ENCODE results near the gene PXYLP1.

Gene PXYLP1

DNA sequence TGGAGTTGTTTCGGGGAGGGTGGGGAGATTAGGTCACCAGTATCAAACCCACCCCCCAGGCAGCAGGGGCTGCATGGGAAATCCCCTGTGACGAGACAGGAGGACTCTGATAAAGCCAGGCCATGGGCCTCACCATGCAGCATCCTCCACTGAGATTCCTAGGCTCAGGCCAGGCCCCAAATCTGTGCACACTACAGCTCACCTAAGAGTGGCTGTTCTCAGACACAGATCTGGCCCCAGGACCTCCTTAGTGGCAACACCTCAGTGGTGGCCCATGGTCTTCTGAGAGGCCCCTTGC is 29.0 kb downstream of the PXYLP1 start:
- TF ChIP-seq YY1 (IDR thresholded peaks at IDR 0.05; ENCODE audit: low read depth) = no peak
- TF ChIP-seq FOXM1 (IDR thresholded peaks at IDR 0.05; ENCODE audit: borderline replicate concordance, low read depth) = no peak
- TF ChIP-seq RAD21 (IDR thresholded peaks at IDR 0.05; ENCODE audit: low read depth) = no peak
- no peak for TF ChIP-seq CEBPB (IDR thresholded peaks at IDR 0.05)
- TF ChIP-seq ZBTB7A (IDR thresholded peaks at IDR 0.05; ENCODE audit: low read depth) = no peak
- TF ChIP-seq TCF12 (IDR thresholded peaks at IDR 0.05; ENCODE audit: low read depth) = no peak

DNA sequence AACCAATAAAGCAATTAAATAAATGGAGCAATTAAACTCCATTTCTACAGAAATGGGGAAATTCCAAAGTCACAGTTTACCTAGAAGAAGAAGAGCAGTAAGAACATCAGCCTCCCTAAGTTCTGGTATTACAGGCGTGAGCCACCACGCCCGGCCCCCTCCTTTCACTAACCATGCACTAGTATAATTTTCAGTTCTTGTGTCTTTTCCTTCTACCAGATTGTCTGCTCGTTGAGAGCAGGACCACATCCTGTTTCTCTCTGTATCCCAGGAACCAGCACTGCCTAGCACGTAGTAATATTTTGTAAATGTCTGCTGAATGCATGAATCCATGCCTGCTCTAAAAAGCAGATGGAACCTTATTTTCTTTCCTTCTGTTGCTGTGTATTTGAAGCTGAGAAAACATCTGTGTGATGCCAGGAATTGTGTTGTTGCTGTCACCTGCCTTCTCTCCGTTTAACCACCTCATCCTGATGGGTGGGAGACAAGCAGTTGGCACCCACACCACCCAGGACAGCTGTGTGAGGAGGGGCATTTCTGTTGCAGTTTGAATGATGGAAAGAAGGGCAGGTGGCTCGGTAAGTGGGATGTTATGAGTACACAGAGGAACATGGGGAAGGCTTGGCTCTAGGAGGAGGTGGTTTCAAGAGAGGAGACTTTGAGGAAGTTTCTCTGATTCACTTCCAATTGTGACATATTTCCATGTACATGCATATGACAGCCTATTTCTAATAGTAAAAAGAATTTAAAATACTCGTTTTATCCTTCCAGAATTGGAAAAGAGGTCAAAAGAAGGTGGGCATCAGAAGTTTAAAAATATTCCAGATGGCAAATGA is 30.1 kb downstream of the PXYLP1 start:
- TF ChIP-seq TCF12 (IDR thresholded peaks at IDR 0.05; ENCODE audit: low read depth) = no peak
- TF ChIP-seq, protein P1, sequence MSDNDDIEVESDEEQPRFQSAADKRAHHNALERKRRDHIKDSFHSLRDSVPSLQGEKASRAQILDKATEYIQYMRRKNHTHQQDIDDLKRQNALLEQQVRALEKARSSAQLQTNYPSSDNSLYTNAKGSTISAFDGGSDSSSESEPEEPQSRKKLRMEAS (IDR thresholded peaks at IDR 0.05) = no peak
- TF ChIP-seq TEAD4 (IDR thresholded peaks at IDR 0.05) = no peak
- no peak for TF ChIP-seq EP300 (IDR thresholded peaks at IDR 0.05; ENCODE audit: borderline replicate concordance)
- no peak for TF ChIP-seq CREB1 (IDR thresholded peaks at IDR 0.05; ENCODE audit: low read depth)
- no peak for TF ChIP-seq ZBTB7A (IDR thresholded peaks at IDR 0.05; ENCODE audit: low read depth)
- no peak for TF ChIP-seq FOXM1 (IDR thresholded peaks at IDR 0.05; ENCODE audit: borderline replicate concordance, low read depth)
- no peak for TF ChIP-seq YY1 (IDR thresholded peaks at IDR 0.05; ENCODE audit: low read depth)
- TF ChIP-seq, protein P2, sequence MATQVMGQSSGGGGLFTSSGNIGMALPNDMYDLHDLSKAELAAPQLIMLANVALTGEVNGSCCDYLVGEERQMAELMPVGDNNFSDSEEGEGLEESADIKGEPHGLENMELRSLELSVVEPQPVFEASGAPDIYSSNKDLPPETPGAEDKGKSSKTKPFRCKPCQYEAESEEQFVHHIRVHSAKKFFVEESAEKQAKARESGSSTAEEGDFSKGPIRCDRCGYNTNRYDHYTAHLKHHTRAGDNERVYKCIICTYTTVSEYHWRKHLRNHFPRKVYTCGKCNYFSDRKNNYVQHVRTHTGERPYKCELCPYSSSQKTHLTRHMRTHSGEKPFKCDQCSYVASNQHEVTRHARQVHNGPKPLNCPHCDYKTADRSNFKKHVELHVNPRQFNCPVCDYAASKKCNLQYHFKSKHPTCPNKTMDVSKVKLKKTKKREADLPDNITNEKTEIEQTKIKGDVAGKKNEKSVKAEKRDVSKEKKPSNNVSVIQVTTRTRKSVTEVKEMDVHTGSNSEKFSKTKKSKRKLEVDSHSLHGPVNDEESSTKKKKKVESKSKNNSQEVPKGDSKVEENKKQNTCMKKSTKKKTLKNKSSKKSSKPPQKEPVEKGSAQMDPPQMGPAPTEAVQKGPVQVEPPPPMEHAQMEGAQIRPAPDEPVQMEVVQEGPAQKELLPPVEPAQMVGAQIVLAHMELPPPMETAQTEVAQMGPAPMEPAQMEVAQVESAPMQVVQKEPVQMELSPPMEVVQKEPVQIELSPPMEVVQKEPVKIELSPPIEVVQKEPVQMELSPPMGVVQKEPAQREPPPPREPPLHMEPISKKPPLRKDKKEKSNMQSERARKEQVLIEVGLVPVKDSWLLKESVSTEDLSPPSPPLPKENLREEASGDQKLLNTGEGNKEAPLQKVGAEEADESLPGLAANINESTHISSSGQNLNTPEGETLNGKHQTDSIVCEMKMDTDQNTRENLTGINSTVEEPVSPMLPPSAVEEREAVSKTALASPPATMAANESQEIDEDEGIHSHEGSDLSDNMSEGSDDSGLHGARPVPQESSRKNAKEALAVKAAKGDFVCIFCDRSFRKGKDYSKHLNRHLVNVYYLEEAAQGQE (IDR thresholded peaks at IDR 0.05; ENCODE audit: low read depth) = no peak
- no peak for TF ChIP-seq CEBPB (IDR thresholded peaks at IDR 0.05)
- TF ChIP-seq EGR1 (IDR thresholded peaks at IDR 0.05) = no peak
- no peak for TF ChIP-seq NFIC (IDR thresholded peaks at IDR 0.05)
- TF ChIP-seq, protein P3, sequence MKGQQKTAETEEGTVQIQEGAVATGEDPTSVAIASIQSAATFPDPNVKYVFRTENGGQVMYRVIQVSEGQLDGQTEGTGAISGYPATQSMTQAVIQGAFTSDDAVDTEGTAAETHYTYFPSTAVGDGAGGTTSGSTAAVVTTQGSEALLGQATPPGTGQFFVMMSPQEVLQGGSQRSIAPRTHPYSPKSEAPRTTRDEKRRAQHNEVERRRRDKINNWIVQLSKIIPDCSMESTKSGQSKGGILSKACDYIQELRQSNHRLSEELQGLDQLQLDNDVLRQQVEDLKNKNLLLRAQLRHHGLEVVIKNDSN (IDR thresholded peaks at IDR 0.05) = no peak
- TF ChIP-seq RAD21 (IDR thresholded peaks at IDR 0.05; ENCODE audit: low read depth) = no peak
- no peak for TF ChIP-seq TAF1 (IDR thresholded peaks at IDR 0.05; ENCODE audit: low read depth)

DNA sequence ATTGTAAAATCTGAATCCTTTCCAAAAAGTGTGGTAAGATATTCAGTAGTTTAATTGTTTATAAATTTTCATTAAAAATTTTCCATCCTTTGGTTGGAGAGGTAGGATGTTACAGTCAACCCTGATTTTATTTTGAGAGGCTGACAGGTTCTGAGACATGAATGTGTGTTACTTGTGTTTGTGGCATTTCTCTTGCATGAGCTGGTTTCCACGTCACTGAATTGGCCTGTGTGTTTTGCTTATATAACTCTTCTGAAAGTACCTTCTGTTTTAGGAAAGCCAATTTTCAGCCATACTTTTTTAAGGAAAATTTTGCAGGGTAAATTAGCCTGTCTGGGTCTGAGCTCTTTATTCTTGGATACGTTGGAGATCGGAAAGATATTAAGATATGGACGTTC is 30.7 kb downstream of the PXYLP1 start:
- TF ChIP-seq, protein P2 (IDR thresholded peaks at IDR 0.05; ENCODE audit: low read depth) = no peak
- TF ChIP-seq CREB1 (IDR thresholded peaks at IDR 0.05; ENCODE audit: low read depth) = no peak

DNA sequence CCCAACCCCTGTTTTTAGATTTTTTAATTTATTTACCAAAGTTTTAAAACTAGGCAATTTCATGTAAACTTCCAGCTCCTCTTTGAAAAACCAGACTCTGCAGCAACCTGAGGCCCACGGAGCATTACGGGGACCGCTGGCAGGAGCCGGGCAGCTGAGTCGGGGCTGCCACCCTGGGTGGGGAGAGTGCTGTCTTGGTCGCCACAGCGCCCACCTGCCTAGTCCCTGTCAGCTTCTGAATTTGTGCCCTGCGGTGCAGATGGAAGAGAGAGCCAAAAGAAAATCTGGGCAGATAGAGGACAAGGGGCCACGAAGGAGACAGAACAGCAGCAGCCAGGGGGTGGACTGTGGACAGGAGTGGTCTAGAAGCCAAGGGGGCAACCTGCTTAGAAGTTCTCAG is 34.6 kb downstream of the PXYLP1 start:
- TF ChIP-seq FOXM1 (IDR thresholded peaks at IDR 0.05; ENCODE audit: borderline replicate concordance, low read depth) (no peak), ZBTB7A (IDR thresholded peaks at IDR 0.05; ENCODE audit: low read depth) (no peak), CEBPB (IDR thresholded peaks at IDR 0.05) (no peak), EGR1 (IDR thresholded peaks at IDR 0.05) (no peak), TEAD4 (IDR thresholded peaks at IDR 0.05) (no peak), TCF12 (IDR thresholded peaks at IDR 0.05; ENCODE audit: low read depth) (no peak), YY1 (IDR thresholded peaks at IDR 0.05; ENCODE audit: low read depth) (no peak), TAF1 (IDR thresholded peaks at IDR 0.05; ENCODE audit: low read depth) (no peak)
- TF ChIP-seq, protein P2 (IDR thresholded peaks at IDR 0.05; ENCODE audit: low read depth) = no peak
- TF ChIP-seq, protein P3 (IDR thresholded peaks at IDR 0.05) = no peak
- TF ChIP-seq, protein P1 (IDR thresholded peaks at IDR 0.05) = no peak
